OCI-LY1 (cell line): ENCODE measurements around the gene SPRY1.

Source experiments
- H2AFZ ChIP-seq: fragments of 200-600 bp; sonication (generic), shearing (Covaris generic); 2 replicates; pipeline ENCODE4 v1.6.0; 2014; ENCODE audit warnings: antibody characterized with exemption, mild to moderate bottlenecking, low read length
- H3F3A ChIP-seq: fragments of 200-600 bp; sonication (generic), shearing (Covaris generic); 2 replicates; pipeline ENCODE4 v1.6.0; 2014; ENCODE audit warnings: mild to moderate bottlenecking, antibody characterized with exemption, low read length, moderate library complexity; ENCODE audit not compliant: insufficient read depth
- H3K27ac ChIP-seq: fragments of 200-600 bp; sonication (generic); 2 replicates; pipeline ENCODE4 v1.5.1; 2014; ENCODE audit warnings: low read length, mixed run types, mild to moderate bottlenecking, low read depth; ENCODE audit not compliant: poor library complexity, severe bottlenecking
- H3K27me3 ChIP-seq: fragments of 200-600 bp; sonication (generic); 2 replicates; pipeline ENCODE4 v1.6.0; 2014; ENCODE audit warnings: antibody characterized with exemption, mild to moderate bottlenecking, low read length, moderate library complexity; ENCODE audit not compliant: insufficient read depth
- H3K36me3 ChIP-seq: fragments of 200-600 bp; sonication (generic); 2 replicates; pipeline ENCODE4 v1.6.1; 2014; ENCODE audit warnings: mild to moderate bottlenecking, antibody characterized with exemption, low read length, moderate library complexity, mixed read lengths; ENCODE audit not compliant: insufficient read depth
- H3K4me1 ChIP-seq: fragments of 200-600 bp; sonication (generic); 2 replicates; pipeline ENCODE4 v1.5.1; 2014; ENCODE audit warnings: mild to moderate bottlenecking, low read length, moderate library complexity; ENCODE audit not compliant: insufficient read depth, severe bottlenecking
- H3K4me2 ChIP-seq: fragments of 200-600 bp; sonication (generic), shearing (Covaris generic); 2 replicates; pipeline ENCODE4 v1.6.1; 2014; ENCODE audit warnings: low read length
- H3K4me3 ChIP-seq: fragments of 200-600 bp; sonication (generic); 2 replicates; pipeline ENCODE4 v1.5.1; 2014; ENCODE audit warnings: low read length, low read depth, mild to moderate bottlenecking, mixed read lengths; ENCODE audit not compliant: poor library complexity, severe bottlenecking
- H3K79me2 ChIP-seq: fragments of 200-600 bp; shearing (Covaris generic); 2 replicates; pipeline ENCODE4 v1.6.1; 2016; ENCODE audit warnings: mixed run types, low read length, mixed read lengths; ENCODE audit not compliant: insufficient read depth
- H3K9ac ChIP-seq: fragments of 200-600 bp; sonication (generic), shearing (Covaris generic); 2 replicates; pipeline ENCODE4 v1.6.1; 2014; ENCODE audit warnings: mild to moderate bottlenecking, low read length, mixed read lengths
- H3K9me2 ChIP-seq: fragments of 200-600 bp; sonication (generic), shearing (Covaris generic); 2 replicates; pipeline ENCODE4 v1.6.1; 2014; ENCODE audit warnings: low read depth, mild to moderate bottlenecking, low read length, mixed read lengths
- H3K9me3 ChIP-seq: fragments of 200-600 bp; shearing (Covaris generic); 2 replicates; pipeline ENCODE4 v1.6.1; 2014; ENCODE audit warnings: low read length, mixed read lengths
- H4K20me1 ChIP-seq: fragments of 200-600 bp; sonication (generic), shearing (Covaris generic); 2 replicates; pipeline ENCODE4 v1.6.0; 2016; ENCODE audit warnings: mild to moderate bottlenecking, low read length; ENCODE audit not compliant: insufficient read depth
- CTCF ChIP-seq: fragments of 200-600 bp; sonication (generic), shearing (Covaris generic); IDR thresholded peaks from 2 replicates; pipeline ENCODE4 v1.5.1; 2017; ENCODE audit warnings: mild to moderate bottlenecking, antibody characterized with exemption, low read length, moderate library complexity, mixed read lengths
- EZH2 ChIP-seq: fragments of 200-600 bp; sonication (generic), shearing (Covaris generic); IDR thresholded peaks from 2 replicates; pipeline ENCODE4 v1.8.0; 2017; ENCODE audit warnings: borderline replicate concordance, mixed run types, mild to moderate bottlenecking, antibody characterized with exemption, low read length, moderate library complexity, mixed read lengths

Gene SPRY1

GRCh38 chr4:123409334-123409733, 12.7 kb downstream of the SPRY1 start:
- no peak overlapping the region for H3K4me2 ChIP-seq
- H3K9ac ChIP-seq: no peak overlapping the region
- H3K9me3 ChIP-seq: no peaks in the 10 kb centered on the region
- H3K27me3 ChIP-seq: no peaks in the 10 kb centered on the region
- H3K4me3 ChIP-seq: no peak overlapping the region
- peaks cover 74% of the 10 kb centered on the region for H3K4me1 ChIP-seq
- 0 out of 2 replicates have a peak, but pooled peaks cover 8% of the 10 kb centered on the region for H3F3A ChIP-seq
- H3K79me2 ChIP-seq: peaks cover 10% of the 10 kb centered on the region; the same call in 1 of the 2 replicates
- TF ChIP-seq CTCF (no peak), EZH2 (no peak)
- peak overlapping the region; percentile 54 for H3K27ac ChIP-seq
- peaks cover 14% of the 10 kb centered on the region for H3K36me3 ChIP-seq
- H2AFZ ChIP-seq: no peak overlapping the region
- no peaks in the 10 kb centered on the region for H3K9me2 ChIP-seq
- no peaks in the 10 kb centered on the region for H4K20me1 ChIP-seq

- Histone ChIP-seq H4K20me1 (no peaks in the 10 kb centered on the region), H3F3A (0 out of 2 replicates have a peak, but pooled peaks cover 8% of the 10 kb centered on the region), H3K9ac (no peak overlapping the region), H3K9me2 (no peaks in the 10 kb centered on the region), H3K79me2 (no peaks in the 10 kb centered on the region), H3K4me3 (no peak overlapping the region), H3K9me3 (no peaks in the 10 kb centered on the region), H3K27me3 (no peaks in the 10 kb centered on the region), H3K4me1 (peaks cover 56% of the 10 kb centered on the region), H3K36me3 (no peaks in the 10 kb centered on the region), H3K27ac (peak overlapping the region; percentile 50), H2AFZ (no peak overlapping the region), H3K4me2 (no peak overlapping the region)
- no peak for TF ChIP-seq EZH2
- no peak for TF ChIP-seq CTCF
Observed at GRCh38 chr4:123411514-123411913, 14.9 kb downstream of the SPRY1 start.

GRCh38 chr4:123412091-123412505, 15.5 kb downstream of the SPRY1 start:
- Histone ChIP-seq H3K9ac (no peak overlapping the region), H3K9me2 (no peaks in the 10 kb centered on the region), H3K27me3 (no peaks in the 10 kb centered on the region), H3K36me3 (no peaks in the 10 kb centered on the region), H3K9me3 (no peaks in the 10 kb centered on the region), H3K4me2 (peak overlapping the region; percentile 10; the same call in 1 of the 2 replicates), H3K4me1 (peaks cover 50% of the 10 kb centered on the region), H3K79me2 (no peaks in the 10 kb centered on the region), H2AFZ (no peak overlapping the region), H3K27ac (peak overlapping the region; percentile 50), H3F3A (0 out of 2 replicates have a peak, but pooled peaks cover 8% of the 10 kb centered on the region), H4K20me1 (no peaks in the 10 kb centered on the region), H3K4me3 (no peak overlapping the region)
- TF ChIP-seq CTCF: no peak
- TF ChIP-seq EZH2: no peak
